ENCODE results near the gene IGSF9.

GRCh38 chr1:159959451-159959850 is 14.0 kb upstream of the IGSF9 start:
- TF ChIP-seq CTCF (conservative IDR thresholded peaks at IDR 0.05; ENCODE audit: low read depth, low read length) (no peak), MAFK (IDR thresholded peaks at IDR 0.05; ENCODE audit: low read depth, low read length) (no peak), SMC3 (IDR thresholded peaks at IDR 0.05; ENCODE audit: low read depth, low read length) (no peak), CEBPB (IDR thresholded peaks at IDR 0.05; ENCODE audit: low read depth, low read length) (no peak), POLR2A (IDR thresholded peaks at IDR 0.05; ENCODE audit: low read depth, low read length) (no peak), ELK1 (IDR thresholded peaks at IDR 0.05; ENCODE audit: borderline replicate concordance, low read depth, low read length) (no peak)

All from IMR-90 (cell line).